Stimulated activated CD4-positive, alpha-beta T cell treated with anti-CD3 and anti-CD28 coated beads, TNF-alpha, amount 100 ng/mL, for 24 hours (primary cell): ENCODE measurements around the gene MDK.
A peak's percentile ranks its signal among the peaks of the same experiment; 100 is the strongest.

ENCODE experiments used
- DNase-seq, 3 experiments: peaks; one replicate each; pipeline ENCODE4 v3.0.0-alpha.2; 2020; ENCODE audit warnings: low read depth in 3 of 3

MDK gene

GRCh38 chr11:46347637-46348311, 33.7 kb upstream of the MDK start:
- peak in 1 of 3 experiments; percentile 22 for DNase-seq

DNA sequence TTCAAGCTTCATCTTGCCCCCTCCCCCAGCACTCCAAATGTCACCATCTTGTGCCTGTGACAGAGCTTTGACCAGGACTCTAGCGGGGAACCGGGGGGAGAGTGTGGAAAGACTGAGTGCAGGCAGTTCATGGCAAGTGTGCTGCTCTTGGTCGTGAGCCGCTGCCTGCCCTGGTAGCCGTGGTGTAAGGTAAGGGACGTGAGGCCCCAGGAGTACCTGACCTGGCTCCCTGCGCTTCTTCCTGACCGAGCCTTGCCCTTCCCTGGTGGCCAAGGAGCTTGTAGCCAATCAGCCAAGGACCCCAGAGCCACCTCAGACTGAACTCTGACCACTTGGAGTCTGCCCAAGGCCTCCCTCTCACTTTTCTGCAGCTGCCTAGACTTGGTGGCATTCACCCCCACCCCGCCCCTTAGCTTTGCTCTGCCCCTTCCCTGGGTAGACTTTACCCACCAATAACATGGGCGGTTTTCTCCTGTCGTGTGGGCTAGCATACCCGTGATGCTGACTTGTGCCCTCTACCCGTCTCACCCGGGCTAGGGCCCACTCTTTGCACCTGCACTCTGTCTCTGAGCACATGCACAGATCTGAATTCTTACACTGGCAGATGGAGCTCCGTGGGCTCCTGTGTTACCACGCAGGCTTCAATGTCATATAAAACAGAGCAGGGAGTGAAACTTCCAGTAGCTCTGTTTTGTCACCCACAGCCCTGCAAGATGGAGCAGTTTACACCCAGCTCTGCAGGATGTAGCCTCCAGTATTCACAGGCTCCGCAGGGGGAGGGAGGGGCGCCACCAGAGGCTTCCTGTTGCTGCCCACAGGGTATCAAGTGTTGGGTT, 32.7 kb upstream of the MDK start:
- DNase-seq: peak in 1 of 3 experiments; percentile 61

DNA sequence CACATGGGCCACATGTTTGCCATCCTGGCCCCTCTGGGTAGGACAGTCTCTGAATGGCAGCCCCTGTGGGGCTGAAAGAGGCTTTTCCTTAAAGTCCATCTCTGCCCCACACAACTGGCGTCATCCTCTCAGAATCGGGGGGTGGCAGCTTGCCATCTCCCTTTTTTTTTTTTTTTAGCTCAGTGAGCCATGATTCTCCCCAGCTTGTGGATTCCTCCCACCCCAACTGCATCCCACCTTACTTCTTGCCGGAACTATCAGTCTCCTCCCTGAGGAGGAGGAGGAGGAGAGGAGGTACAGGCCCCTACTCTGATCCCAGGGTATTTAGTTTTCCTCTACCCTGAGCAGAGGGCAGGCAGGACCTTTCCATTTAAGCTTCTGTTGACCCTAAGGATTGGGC, 30.8 kb upstream of the MDK start:
- DNase-seq: no peak

DNA sequence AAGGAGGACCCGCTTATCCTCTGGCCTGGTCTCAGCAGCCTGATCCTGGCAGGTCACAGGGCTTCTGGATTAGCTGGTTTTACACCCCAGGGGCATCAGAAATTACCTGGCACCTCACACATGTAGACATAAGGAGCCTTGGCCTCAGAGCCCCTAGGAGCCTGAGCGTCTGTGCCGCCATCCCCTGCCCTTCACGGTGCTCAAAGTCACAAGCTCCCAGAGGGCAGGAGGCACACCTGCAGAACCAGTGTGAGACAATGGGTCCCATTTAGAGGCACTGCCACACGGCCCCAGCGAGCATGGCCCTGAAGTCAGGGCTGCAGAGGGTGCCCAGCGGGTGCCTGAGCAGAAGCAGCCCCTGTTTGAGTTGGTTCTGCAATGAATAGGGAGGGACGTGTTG, 30.3 kb upstream of the MDK start:
- no peak for DNase-seq

GRCh38 chr11:46351606-46352005, 29.9 kb upstream of the MDK start:
- DNase-seq: no peak

- DNase-seq: peak in 2 of 3 experiments; percentile 54 to 67
These were observed 29.2 kb upstream of the MDK start for GRCh38 chr11:46352063-46352841.

GRCh38 chr11:46353698-46354097, 27.8 kb upstream of the MDK start:
- peak in 1 of 3 experiments; percentile 71 for DNase-seq

DNA sequence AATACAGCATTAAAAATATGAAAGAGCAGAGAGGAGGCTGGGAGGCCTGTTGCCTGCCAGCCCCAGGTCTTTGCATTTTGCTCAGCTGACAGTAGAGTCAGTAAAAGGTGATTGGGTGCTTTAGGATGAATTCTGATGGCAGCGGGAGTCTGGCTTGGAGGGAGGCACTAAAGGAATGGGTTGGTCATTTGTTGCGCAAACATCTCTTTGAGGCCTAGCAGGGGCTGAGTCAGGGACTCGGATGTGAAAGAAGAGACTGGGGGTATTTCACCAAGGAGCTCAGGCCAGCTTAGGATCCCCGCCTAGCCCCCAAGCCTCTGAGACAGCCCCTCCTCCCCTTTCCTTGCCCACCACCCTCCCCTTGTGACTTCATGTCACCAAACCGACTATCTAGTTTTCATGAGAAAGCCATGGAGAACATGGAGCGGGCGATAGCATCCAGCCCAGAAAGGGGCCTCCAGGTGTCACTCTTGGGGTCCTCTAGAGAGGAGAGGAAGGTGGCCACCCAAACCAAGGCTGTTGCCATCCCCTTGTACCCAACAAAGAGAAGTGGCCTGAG, 24.5 kb upstream of the MDK start:
- no peak for DNase-seq

DNA sequence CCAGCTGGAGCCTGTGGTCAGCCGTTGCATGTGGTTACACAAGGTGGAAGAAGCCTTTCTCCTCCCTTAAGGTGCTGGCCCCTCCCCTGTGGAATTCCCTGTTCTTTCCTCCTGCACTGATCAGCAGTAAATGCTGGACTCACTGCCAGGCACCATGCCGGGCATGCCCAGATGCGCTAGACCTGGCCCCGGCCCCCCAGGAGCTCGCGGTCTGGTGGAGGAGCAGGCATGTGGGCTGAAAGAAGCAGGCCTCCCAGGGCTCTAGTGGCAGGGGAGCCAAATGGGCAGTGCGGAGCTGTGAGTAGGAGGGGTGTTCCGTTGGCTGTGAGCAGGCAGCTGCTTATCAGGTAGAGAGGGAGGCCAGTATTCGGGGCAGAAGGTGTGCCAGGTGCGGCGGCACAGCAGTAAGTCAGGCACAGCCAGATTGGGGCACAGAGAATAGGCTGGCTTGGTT, 24.0 kb upstream of the MDK start:
- DNase-seq: no peak

- DNase-seq: no peak
These were observed 21.5 kb upstream of the MDK start for GRCh38 chr11:46359953-46360352.

DNA sequence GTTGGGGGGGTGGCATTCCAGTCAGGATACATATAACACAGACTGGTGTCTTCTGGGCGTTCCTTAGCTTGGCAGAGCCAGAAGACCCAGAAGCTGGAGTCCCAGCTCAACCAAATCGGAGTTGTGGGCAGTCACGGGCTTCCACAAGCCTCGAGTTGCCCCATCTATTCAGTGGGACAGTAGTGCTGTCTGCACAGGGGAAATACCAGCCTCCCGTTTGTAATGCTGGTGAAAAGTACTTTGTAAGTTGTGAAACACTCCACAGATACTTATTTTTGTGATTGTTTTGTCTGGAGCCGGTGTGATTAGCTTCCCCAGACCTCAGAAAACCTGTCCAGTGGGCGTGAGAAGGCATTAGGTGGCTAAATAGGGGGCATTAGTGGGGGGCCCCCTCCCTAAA, 20.6 kb upstream of the MDK start:
- no peak for DNase-seq

- peak; percentile 40 to 63 (median 48) for DNase-seq
These were observed 19.9 kb upstream of the MDK start for GRCh38 chr11:46361283-46362155.

DNA sequence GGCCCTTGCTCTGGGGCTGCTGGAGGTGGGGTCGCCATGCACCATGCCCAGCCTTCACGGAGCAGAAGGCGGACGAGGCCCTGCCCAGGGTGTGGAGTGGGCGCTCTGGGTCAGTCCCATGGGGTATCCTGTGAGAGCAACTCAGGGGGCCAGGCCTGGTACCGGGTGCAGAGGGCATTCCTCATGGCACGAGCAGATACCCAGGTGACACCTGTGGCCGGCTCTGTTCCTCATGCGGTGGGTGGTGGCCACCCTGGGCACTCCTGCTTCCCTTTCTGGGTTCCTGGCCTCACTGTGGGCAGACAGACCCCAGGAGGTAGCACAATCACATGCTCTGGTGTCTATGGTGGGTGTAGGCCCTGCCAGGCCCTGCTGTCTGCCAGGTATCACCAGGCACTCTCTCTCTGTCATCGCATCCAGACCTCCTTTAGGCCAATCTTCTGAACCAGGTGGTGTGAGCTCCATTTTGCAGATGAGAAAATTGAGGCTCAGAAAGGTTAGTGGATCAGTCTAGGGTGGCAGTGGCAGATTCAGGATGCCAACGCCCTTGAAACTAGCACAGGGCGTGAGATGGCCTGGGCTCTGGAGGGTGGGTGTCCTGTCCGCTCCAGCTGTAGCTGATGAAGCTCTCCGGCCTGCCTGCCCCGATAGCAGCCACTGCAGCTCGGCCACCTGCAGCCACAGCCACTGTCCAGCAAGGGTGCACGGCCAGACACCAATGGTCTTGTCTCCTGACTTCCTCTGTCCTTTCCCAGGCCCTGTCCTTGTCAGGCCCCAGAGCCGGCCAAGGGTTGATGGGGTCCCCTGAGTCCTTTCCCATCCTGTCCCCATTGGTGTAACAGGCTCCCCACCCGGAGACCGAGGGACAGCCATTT, 19.1 kb upstream of the MDK start:
- DNase-seq: no peak

GRCh38 chr11:46363031-46363407, 18.4 kb upstream of the MDK start:
- DNase-seq: no peak

- no peak for DNase-seq
These were observed 17.9 kb upstream of the MDK start for GRCh38 chr11:46363455-46364005.

DNA sequence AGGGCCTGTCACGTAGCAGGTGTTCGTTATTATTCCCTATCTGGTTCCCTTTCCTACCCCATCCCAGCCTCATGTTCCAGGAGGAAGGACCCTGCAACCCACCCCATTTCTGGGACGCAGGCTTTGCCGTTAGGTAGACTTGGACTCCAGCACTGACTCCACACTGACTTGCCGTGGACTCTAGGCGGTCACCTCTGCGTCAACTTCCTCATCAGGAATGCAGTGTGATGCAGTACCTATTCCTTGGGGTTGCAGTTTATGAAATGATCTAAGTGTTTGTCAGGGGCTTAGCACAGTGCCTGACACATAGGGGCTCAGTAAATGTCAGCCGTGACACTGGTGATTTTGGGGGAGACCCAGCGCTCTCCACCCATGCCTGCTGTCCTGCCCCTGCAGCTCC, 17.4 kb upstream of the MDK start:
- no peak for DNase-seq

GRCh38 chr11:46364791-46365190, 16.7 kb upstream of the MDK start:
- DNase-seq: no peak

DNA sequence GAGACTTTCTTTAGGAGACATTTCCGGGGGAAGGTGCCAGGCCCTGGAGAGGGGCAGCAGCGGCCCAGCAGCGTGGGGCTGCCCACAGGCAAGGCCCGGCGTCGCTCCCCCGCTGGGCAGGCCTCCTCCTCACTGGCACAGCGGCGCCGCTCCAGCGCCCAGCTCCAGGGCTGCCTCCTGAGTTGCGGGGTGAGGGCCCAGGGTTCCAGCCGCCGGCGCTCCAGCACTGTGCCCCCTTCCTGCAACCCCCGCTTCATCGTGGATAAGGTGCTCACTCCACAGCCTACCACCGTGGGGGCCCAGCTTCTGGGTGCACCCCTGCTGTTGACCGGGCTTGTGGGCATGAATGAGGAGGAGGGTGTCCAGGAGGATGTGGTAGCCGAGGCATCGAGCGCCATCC, 15.2 kb upstream of the MDK start:
- DNase-seq: no peak

DNA sequence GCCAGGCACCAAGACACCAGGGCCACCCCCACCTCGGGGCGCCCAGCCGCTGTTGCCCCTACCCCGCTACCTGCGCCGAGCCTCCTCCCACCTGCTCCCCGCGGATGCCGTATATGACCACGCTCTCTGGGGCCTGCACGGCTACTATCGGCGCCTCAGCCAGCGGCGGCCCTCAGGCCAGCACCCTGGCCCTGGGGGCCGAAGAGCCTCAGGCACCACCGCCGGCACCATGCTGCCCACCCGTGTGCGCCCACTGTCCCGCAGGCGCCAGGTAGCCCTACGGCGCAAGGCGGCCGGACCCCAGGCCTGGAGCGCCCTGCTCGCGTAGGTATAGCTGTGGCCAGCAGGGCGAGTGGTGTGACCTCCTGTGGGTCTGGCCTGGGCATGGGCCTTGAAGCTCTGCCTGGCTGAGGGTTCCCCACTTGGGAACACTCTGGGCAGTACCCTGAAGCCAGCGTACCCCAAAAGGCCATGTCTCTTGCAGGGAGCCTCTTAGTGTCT, 14.8 kb upstream of the MDK start:
- no peak for DNase-seq
